HepG2 (cell line): ENCODE data around the gene SPOP.

Experiments used
- HDAC2 ChIP-seq: sonication (generic); formaldehyde crosslinking; IDR thresholded peaks from 2 replicates; pipeline ENCODE4 v1.4.0; 2020; ENCODE audit warnings: missing genetic modification reagents
- TOE1 ChIP-seq: sonication (generic); formaldehyde crosslinking; IDR thresholded peaks from 2 replicates; pipeline ENCODE4 v1.4.0; 2020; ENCODE audit warnings: mild to moderate bottlenecking, missing genetic modification reagents
- ZKSCAN8 ChIP-seq: IDR thresholded peaks from 2 replicates; pipeline ENCODE4 v1.6.1; 2016; ENCODE audit warnings: borderline replicate concordance, missing genetic modification reagents, missing compliant biosample characterization
- ZSCAN25 ChIP-seq: sonication (generic); formaldehyde crosslinking; IDR thresholded peaks from 2 replicates; pipeline ENCODE4 v1.8.0; 2022; ENCODE audit warnings: mild to moderate bottlenecking, missing genetic modification reagents

DNA sequence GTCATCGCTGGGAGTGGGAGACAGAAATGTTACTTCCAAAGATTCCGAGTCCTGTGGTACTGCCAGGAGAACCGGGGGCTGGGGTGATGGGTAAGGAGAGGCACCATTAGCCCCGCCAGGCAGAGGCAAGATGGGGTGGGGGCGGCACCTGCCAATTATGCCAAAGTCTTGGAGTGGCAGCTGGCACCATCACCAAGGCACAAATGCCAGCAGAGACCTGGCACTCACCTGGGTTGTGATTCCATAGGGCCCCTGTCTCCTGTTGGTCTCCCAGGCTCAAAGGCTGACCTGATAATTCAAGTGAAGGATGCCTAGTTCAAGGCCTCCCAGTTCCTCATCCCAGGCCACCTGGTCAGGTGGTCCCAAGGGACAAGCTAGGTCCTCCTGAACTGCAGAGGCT lies 94.7 kb downstream of the SPOP start:
- no peak for TF ChIP-seq TOE1 (CRISPR knock-in tag)
- no peak for TF ChIP-seq HDAC2 (CRISPR knock-in tag)
- no peak for TF ChIP-seq ZKSCAN8 (CRISPR knock-in tag)
- TF ChIP-seq ZSCAN25 (CRISPR knock-in tag): no peak
